GM23338 (cell line): ENCODE data around the gene BUB1B. TPM values are rescaled to one million over a fixed set of nuclear protein-coding genes. Genes with fewer than 3 reads are reported as not detected.
A peak's percentile ranks its signal among the peaks of the same experiment; 100 is the strongest.

ENCODE experiments used
- ATAC-seq: fragments of 200-7000 bp; cut with Tn5 transposase; 3 replicates; pipeline ENCODE4 v1.9.1; 2020
- DNase-seq: peaks from one replicate; pipeline ENCODE4 v3.0.0-alpha.2; 2015; ENCODE audit warnings: low spot score
- H2AFZ ChIP-seq: fragments of 200-600 bp; sonication (generic); 2 replicates; pipeline ENCODE4 v1.8.0; 2016; ENCODE audit warnings: antibody characterized with exemption, mild to moderate bottlenecking, moderate library complexity
- H3F3A ChIP-seq: fragments of 200-600 bp; sonication (generic); replicated peaks from 2 replicates; pipeline ENCODE4 v1.8.0; 2017; ENCODE audit warnings: antibody characterized with exemption, mixed run types, low read depth
- H3K27ac ChIP-seq: fragments of 200-600 bp; sonication (generic); 2 replicates; pipeline ENCODE4 v1.6.1; 2016; ENCODE audit warnings: low read depth
- H3K27me3 ChIP-seq: fragments of 200-600 bp; sonication (generic); 2 replicates; pipeline ENCODE4 v1.8.0; 2016; ENCODE audit warnings: mild to moderate bottlenecking, mixed run types, moderate library complexity; ENCODE audit not compliant: insufficient read depth
- H3K36me3 ChIP-seq: fragments of 200-600 bp; sonication (generic); 2 replicates; pipeline ENCODE4 v1.8.0; 2016; ENCODE audit warnings: mild to moderate bottlenecking; ENCODE audit not compliant: insufficient read depth
- H3K4me1 ChIP-seq: fragments of 200-600 bp; sonication (generic); 2 replicates; pipeline ENCODE4 v1.8.0; 2016; ENCODE audit warnings: mild to moderate bottlenecking, moderate library complexity; ENCODE audit not compliant: insufficient read depth
- H3K4me2 ChIP-seq: fragments of 200-600 bp; sonication (generic); 2 replicates; pipeline ENCODE4 v1.7.1; 2017; ENCODE audit warnings: mixed run types
- H3K4me3 ChIP-seq: fragments of 200-600 bp; sonication (generic); 2 replicates; pipeline ENCODE4 v1.6.1; 2016; ENCODE audit warnings: mixed run types
- H3K79me2 ChIP-seq: fragments of 200-600 bp; sonication (generic); replicated peaks from 2 replicates; pipeline ENCODE4 v1.8.0; 2017; ENCODE audit warnings: mild to moderate bottlenecking; ENCODE audit not compliant: insufficient read depth
- H3K9me2 ChIP-seq: fragments of 200-600 bp; sonication (generic); 2 replicates; pipeline ENCODE4 v1.8.0; 2017; ENCODE audit not compliant: insufficient read depth
- H4K20me1 ChIP-seq: fragments of 200-600 bp; sonication (generic); replicated peaks from 2 replicates; pipeline ENCODE4 v1.8.0; 2017; ENCODE audit warnings: mild to moderate bottlenecking; ENCODE audit not compliant: insufficient read depth
- H3K27ac Mint-ChIP-seq: 2 replicates; pipeline ENCODE4 v1.8.0; 2020; ENCODE audit warnings: inconsistent platforms, mild to moderate bottlenecking, moderate library complexity, mixed read lengths
- H3K27me3 Mint-ChIP-seq: 3 replicates; pipeline ENCODE4 v1.8.0; 2022; ENCODE audit warnings: low read depth, mild to moderate bottlenecking, moderate library complexity, mixed read lengths, inconsistent platforms; ENCODE audit not compliant: insufficient read depth, poor library complexity
- H3K36me3 Mint-ChIP-seq: 3 replicates; pipeline ENCODE4 v1.8.0; 2021; ENCODE audit warnings: low read depth, mild to moderate bottlenecking, inconsistent platforms, moderate library complexity, mixed read lengths
- H3K4me1 Mint-ChIP-seq: 3 replicates; pipeline ENCODE4 v1.8.0; 2020; ENCODE audit warnings: mild to moderate bottlenecking, inconsistent platforms, mixed read lengths
- H3K4me3 Mint-ChIP-seq: 3 replicates; pipeline ENCODE4 v1.8.0; 2021; ENCODE audit warnings: moderate library complexity, mild to moderate bottlenecking, inconsistent platforms, mixed read lengths
- H3K9me3 Mint-ChIP-seq: 3 replicates; pipeline ENCODE4 v1.8.0; 2020; ENCODE audit warnings: moderate library complexity, mild to moderate bottlenecking, inconsistent platforms, mixed read lengths
- EZH2 ChIP-seq: fragments of 200-600 bp; sonication (generic); IDR thresholded peaks from one replicate; pipeline ENCODE4 v1.8.0; 2017; ENCODE audit warnings: antibody characterized with exemption, mild to moderate bottlenecking, low read depth; ENCODE audit not compliant: unreplicated experiment
- EZH2phosphoT487 ChIP-seq: fragments of 200-600 bp; sonication (generic); IDR thresholded peaks from one replicate; pipeline ENCODE4 v1.8.1; 2018; ENCODE audit warnings: antibody characterized with exemption; ENCODE audit not compliant: unreplicated experiment
- NANOG ChIP-seq: IDR thresholded peaks from 2 replicates; pipeline ENCODE4 v1.6.1; 2016; ENCODE audit warnings: antibody characterized with exemption, borderline replicate concordance
- ZNF114 ChIP-seq: fragments of 250-450 bp; sonication (Bioruptor Pico); IDR thresholded peaks from 2 replicates; pipeline ENCODE4 v1.5.0; 2020; ENCODE audit warnings: mild to moderate bottlenecking, moderate library complexity
- polyA plus RNA-seq: library from polyadenylated mRNA; unstranded; fragments of >200 nt; fragmentation: Nextera tagmentation; extraction: Ambion mirVana; gene quantifications from 2 replicates; pipeline ENCODE4 v1.2.1, GENCODE V29; 2016
- total RNA-seq: library from RNA; depleted of rRNA; stranded (reverse); fragments of >200 nt; shearing (Covaris generic); gene quantifications from 2 replicates; pipeline ENCODE4 v1.2.3, GENCODE V29; 2014
- TF ChIP-seq, protein P1 (sequence below): fragments of 250-450 bp; sonication (Bioruptor Pico); IDR thresholded peaks from 2 replicates; pipeline ENCODE4 v1.5.0; 2020; ENCODE audit warnings: mild to moderate bottlenecking, moderate library complexity

The BUB1B gene
- total and polyA plus RNA-seq, 2 experiments from 2014 or later, result 77.7 to 160 TPM

DNA sequence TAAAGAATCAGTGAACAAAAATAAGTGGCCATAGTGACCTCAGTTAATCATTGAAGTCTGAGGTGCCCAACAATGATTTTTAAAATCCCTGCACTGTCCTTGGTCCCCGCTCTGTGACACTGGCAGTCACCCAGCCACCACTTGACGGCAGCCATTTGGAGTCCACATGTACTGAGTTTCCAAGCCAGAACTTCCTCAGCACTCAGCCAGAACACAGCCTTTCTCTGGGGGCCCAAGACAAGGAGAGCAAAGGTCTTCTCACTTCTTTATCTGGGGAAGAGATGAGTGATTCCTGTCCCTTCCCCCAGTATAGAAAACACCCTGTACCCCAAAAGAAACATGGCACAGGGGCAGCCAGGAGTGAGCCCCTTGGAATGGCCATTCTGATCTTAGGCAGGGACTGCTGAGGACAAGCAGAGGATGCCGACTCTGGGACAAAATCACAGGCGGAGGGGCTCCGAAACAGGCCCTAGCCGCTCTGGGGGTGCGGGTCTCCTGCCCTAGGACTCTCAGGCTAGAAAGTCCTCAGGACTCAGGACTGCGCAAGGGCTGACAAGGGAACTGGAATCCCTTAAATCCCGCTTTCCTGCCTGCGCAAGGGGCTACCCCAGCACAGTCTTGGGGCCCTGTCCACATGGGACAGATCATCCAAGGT, 90.7 kb downstream of the BUB1B start (continued):
- TF ChIP-seq ZNF114 (CRISPR knock-in tag), result no peak
- TF ChIP-seq, protein P1, sequence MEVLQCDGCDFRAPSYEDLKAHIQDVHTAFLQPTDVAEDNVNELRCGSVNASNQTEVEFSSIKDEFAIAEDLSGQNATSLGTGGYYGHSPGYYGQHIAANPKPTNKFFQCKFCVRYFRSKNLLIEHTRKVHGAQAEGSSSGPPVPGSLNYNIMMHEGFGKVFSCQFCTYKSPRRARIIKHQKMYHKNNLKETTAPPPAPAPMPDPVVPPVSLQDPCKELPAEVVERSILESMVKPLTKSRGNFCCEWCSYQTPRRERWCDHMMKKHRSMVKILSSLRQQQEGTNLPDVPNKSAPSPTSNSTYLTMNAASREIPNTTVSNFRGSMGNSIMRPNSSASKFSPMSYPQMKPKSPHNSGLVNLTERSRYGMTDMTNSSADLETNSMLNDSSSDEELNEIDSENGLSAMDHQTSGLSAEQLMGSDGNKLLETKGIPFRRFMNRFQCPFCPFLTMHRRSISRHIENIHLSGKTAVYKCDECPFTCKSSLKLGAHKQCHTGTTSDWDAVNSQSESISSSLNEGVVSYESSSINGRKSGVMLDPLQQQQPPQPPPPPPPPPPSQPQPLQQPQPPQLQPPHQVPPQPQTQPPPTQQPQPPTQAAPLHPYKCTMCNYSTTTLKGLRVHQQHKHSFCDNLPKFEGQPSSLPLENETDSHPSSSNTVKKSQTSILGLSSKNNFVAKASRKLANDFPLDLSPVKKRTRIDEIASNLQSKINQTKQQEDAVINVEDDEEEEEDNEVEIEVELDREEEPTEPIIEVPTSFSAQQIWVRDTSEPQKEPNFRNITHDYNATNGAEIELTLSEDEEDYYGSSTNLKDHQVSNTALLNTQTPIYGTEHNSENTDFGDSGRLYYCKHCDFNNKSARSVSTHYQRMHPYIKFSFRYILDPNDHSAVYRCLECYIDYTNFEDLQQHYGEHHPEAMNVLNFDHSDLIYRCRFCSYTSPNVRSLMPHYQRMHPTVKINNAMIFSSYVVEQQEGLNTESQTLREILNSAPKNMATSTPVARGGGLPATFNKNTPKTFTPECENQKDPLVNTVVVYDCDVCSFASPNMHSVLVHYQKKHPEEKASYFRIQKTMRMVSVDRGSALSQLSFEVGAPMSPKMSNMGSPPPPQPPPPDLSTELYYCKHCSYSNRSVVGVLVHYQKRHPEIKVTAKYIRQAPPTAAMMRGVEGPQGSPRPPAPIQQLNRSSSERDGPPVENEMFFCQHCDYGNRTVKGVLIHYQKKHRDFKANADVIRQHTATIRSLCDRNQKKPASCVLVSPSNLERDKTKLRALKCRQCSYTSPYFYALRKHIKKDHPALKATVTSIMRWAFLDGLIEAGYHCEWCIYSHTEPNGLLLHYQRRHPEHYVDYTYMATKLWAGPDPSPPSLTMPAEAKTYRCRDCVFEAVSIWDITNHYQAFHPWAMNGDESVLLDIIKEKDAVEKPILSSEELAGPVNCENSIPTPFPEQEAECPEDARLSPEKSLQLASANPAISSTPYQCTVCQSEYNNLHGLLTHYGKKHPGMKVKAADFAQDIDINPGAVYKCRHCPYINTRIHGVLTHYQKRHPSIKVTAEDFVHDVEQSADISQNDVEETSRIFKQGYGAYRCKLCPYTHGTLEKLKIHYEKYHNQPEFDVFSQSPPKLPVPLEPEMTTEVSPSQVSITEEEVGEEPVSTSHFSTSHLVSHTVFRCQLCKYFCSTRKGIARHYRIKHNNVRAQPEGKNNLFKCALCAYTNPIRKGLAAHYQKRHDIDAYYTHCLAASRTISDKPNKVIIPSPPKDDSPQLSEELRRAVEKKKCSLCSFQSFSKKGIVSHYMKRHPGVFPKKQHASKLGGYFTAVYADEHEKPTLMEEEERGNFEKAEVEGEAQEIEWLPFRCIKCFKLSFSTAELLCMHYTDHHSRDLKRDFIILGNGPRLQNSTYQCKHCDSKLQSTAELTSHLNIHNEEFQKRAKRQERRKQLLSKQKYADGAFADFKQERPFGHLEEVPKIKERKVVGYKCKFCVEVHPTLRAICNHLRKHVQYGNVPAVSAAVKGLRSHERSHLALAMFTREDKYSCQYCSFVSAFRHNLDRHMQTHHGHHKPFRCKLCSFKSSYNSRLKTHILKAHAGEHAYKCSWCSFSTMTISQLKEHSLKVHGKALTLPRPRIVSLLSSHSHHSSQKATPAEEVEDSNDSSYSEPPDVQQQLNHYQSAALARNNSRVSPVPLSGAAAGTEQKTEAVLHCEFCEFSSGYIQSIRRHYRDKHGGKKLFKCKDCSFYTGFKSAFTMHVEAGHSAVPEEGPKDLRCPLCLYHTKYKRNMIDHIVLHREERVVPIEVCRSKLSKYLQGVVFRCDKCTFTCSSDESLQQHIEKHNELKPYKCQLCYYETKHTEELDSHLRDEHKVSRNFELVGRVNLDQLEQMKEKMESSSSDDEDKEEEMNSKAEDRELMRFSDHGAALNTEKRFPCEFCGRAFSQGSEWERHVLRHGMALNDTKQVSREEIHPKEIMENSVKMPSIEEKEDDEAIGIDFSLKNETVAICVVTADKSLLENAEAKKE (CRISPR knock-in tag), result no peak
- TF ChIP-seq EZH2phosphoT487, result no peak

DNA sequence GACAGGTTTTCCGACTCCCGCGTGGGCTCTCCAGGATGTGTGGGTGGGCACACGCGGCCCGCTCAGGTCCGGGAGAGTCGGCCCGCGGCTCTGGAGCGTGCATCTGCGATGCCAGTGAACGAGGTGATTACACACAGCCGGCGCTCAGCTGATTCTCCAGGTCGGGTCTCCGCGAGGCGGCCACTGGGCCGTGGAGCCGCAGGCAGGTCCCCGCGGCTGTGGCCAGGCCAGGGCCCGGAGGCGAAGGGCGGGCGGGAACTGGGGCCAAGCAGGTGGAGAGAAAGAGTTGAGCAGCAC, 91.2 kb downstream of the BUB1B start:
- no peak for DNase-seq
- Histone ChIP-seq H2AFZ (peak overlapping the region; percentile 97), H3K4me3 (peak overlapping the region; percentile 77), H3K27ac (no peak overlapping the region), H3K4me1 (no peaks in the 10 kb centered on the region; the same call in 1 of the 2 replicates), H4K20me1 (no peaks in the 10 kb centered on the region), H3K79me2 (no peaks in the 10 kb centered on the region), H3K36me3 (no peaks in the 10 kb centered on the region), H3F3A (peaks cover 13% of the 10 kb centered on the region; the same call in 1 of the 2 replicates), H3K4me2 (peak overlapping the region; percentile 97), H3K27me3 (peaks cover 47% of the 10 kb centered on the region), H3K9me2 (no peaks in the 10 kb centered on the region)
- peak overlapping the region; percentile 57 for H3K4me3 Mint-ChIP-seq
- peak; percentile 61 for ATAC-seq
- TF ChIP-seq EZH2, result peak; percentile 53
- TF ChIP-seq NANOG, result no peak
- no peak overlapping the region for H3K27ac Mint-ChIP-seq
- H3K27me3 Mint-ChIP-seq, result peaks cover 37% of the 10 kb centered on the region
- no peaks in the 10 kb centered on the region; the same call in 2 of the 3 replicates for H3K9me3 Mint-ChIP-seq
- H3K36me3 Mint-ChIP-seq, result no peaks in the 10 kb centered on the region; the same call in 2 of the 3 replicates
- H3K4me1 Mint-ChIP-seq, result peaks cover 21% of the 10 kb centered on the region
